ENCODE measurements around the gene TOMM20. TPM values are rescaled to one million over a fixed set of nuclear protein-coding genes. Genes with fewer than 3 reads are reported as not detected.

Gene TOMM20
- total and polyA plus RNA-seq, 2 experiments from 2014 or later: 71.8 to 114 TPM

DNA sequence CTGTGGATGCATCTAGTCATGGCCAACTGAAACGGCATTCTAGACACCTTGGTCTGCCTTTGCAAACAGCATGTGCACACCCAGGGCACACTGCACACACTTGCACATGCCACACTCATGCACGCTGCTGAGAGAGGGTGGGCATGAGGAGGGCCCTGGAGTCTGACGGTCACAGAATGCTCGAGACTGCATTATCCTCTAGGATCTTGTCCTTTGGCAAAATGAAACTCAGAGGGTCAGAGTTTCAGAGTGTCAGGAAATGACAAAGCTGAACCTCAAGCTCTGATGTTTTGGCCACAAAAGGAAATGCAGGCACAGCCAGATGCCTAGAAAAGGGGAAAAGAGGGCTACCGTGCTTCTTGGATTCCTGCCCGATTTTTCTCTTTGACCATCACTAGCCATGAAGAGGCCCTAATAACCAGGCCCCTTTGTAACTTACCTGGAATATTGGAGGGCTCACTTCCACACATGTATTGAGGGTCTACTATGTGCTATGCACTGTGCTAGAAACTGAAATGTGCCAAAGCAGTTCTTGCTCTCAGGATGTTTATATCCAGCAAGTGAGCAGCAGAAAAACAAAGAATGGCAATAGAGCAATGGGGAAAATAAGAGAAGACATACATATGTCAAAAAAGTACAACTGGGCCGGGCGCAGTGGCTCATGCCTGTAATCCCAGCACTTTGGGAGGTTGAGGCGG lies 65.4 kb downstream of the TOMM20 start:
- DNase-seq (ENCODE audit: low read depth in 1 of 2, low spot score in 1 of 2): no peak
- Histone ChIP-seq H3K27me3 (no peaks in the 10 kb centered on the region), H3K4me3 (no peak overlapping the region), H3K27ac (no peak overlapping the region), H3K9me3 (ENCODE audit: low read depth) (no peaks in the 10 kb centered on the region), H3K4me1 (ENCODE audit: low read depth) (no peaks in the 10 kb centered on the region), H3K36me3 (no peaks in the 10 kb centered on the region)
- TF ChIP-seq, protein P1, sequence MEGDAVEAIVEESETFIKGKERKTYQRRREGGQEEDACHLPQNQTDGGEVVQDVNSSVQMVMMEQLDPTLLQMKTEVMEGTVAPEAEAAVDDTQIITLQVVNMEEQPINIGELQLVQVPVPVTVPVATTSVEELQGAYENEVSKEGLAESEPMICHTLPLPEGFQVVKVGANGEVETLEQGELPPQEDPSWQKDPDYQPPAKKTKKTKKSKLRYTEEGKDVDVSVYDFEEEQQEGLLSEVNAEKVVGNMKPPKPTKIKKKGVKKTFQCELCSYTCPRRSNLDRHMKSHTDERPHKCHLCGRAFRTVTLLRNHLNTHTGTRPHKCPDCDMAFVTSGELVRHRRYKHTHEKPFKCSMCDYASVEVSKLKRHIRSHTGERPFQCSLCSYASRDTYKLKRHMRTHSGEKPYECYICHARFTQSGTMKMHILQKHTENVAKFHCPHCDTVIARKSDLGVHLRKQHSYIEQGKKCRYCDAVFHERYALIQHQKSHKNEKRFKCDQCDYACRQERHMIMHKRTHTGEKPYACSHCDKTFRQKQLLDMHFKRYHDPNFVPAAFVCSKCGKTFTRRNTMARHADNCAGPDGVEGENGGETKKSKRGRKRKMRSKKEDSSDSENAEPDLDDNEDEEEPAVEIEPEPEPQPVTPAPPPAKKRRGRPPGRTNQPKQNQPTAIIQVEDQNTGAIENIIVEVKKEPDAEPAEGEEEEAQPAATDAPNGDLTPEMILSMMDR (IDR thresholded peaks at IDR 0.05; ENCODE audit: low read depth, low read length): no peak

DNA sequence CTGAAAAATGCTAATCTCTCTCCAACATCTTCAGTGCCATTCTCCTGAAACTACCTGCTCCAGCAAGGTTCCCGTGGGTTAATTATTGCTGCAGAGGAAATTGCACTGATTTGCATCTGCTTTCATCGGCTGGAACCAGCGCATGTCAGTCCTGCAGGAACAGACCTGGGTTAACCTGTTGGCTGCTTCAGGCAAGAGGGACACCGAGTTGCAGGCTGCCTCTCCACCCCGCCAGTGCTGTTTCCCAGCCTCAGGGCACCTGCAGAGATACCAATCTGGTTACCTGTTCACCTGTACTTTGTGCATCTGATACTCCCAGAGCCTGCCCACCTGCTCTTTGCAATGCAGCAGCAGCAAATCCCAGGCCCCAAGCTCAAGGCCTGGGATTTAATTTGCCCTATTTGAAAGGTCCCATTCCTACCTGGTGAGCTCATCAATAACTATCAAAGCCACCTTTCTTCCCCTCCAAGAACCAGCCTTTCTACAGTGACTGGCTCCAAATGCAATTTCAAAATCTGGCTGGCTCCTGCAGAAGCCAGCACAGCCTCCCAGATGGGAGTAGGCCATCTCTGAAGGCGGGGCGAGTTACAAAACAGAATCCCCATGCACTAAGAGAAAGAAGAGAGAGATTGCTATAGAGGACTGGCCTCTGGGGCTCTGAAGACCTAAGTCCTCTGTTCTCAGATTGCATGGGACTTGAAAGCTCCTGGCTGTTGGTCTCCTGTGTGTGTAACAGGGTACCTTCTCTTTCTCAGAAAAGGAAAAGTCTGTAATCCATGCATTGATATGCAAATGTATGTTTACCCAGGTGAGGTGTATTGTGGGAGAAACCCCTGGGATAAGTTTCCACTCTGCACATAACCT lies 67.8 kb downstream of the TOMM20 start:
- H3K36me3 ChIP-seq: no peaks in the 10 kb centered on the region
- H3K4me3 ChIP-seq: no peak overlapping the region
- H3K27ac ChIP-seq: no peak overlapping the region
- no peaks in the 10 kb centered on the region for H3K9me3 ChIP-seq (ENCODE audit: low read depth)
- DNase-seq (ENCODE audit: low read depth in 1 of 2, low spot score in 1 of 2): peak in 1 of 2 donors; percentile 43
- no peaks in the 10 kb centered on the region for H3K4me1 ChIP-seq (ENCODE audit: low read depth)
- TF ChIP-seq, protein P1 (IDR thresholded peaks at IDR 0.05; ENCODE audit: low read depth, low read length): no peak
- no peaks in the 10 kb centered on the region for H3K27me3 ChIP-seq

Other genes starting within 250 kb of the TOMM20 start
- 40.7 and 41.2 TPM in 2 replicates for gene RBM34, start 32.4 kb upstream of the TOMM20 start, total RNA-seq
- 63.8 and 77.3 TPM in 2 replicates for gene RBM34, start 32.4 kb upstream of the TOMM20 start, polyA plus RNA-seq
- 37.9 and 74.6 TPM in 2 replicates for gene ARID4B, start 199.3 kb upstream of the TOMM20 start, total RNA-seq
- gene ARID4B, start 199.3 kb upstream of the TOMM20 start, polyA plus RNA-seq: 33.8 and 34.2 TPM in 2 replicates
- gene GGPS1, start 199.7 kb upstream of the TOMM20 start, total RNA-seq: 14.9 and 17.4 TPM in 2 replicates
- 66.9 and 73.2 TPM in 2 replicates for gene GGPS1, start 199.7 kb upstream of the TOMM20 start, polyA plus RNA-seq
- 17.9 and 19.3 TPM in 2 replicates for gene TBCE, start 238.6 kb upstream of the TOMM20 start, total RNA-seq
- gene TBCE, start 238.6 kb upstream of the TOMM20 start, polyA plus RNA-seq: 34.8 and 35.9 TPM in 2 replicates